ENCODE results near the gene PARD6B.

The PARD6B gene

GRCh38 chr20:50744143-50744792 is 12.9 kb downstream of the PARD6B start:
- TF ChIP-seq CTCF (IDR thresholded peaks at IDR 0.05; ENCODE audit: low read depth, low read length, missing control alignments): no peak
- DNase-seq (ENCODE audit: low read depth): no peak
- H3K4me3 ChIP-seq (ENCODE audit: low read depth, low read length): no peak overlapping the region

GRCh38 chr20:50745634-50746137 is 14.3 kb downstream of the PARD6B start:
- no peak overlapping the region for H3K4me3 ChIP-seq (ENCODE audit: low read depth, low read length)
- no peak for TF ChIP-seq CTCF (IDR thresholded peaks at IDR 0.05; ENCODE audit: low read depth, low read length, missing control alignments)
- no peak for DNase-seq (ENCODE audit: low read depth)

GRCh38 chr20:50746138-50746940 is 15.0 kb downstream of the PARD6B start:
- no peak for DNase-seq (ENCODE audit: low read depth)
- TF ChIP-seq CTCF (IDR thresholded peaks at IDR 0.05; ENCODE audit: low read depth, low read length, missing control alignments): no peak

GRCh38 chr20:50747275-50747674 is 15.9 kb downstream of the PARD6B start:
- no peak for TF ChIP-seq CTCF (IDR thresholded peaks at IDR 0.05; ENCODE audit: low read depth, low read length, missing control alignments)
- no peak overlapping the region for H3K4me3 ChIP-seq (ENCODE audit: low read depth, low read length)
- DNase-seq (ENCODE audit: low read depth): no peak

More at GRCh38 chr20:50746138-50746940, 15.0 kb downstream of the PARD6B start:
- no peak overlapping the region for H3K4me3 ChIP-seq (ENCODE audit: low read depth, low read length)

- DNase-seq (ENCODE audit: low read depth): no peak
- no peak overlapping the region for H3K4me3 ChIP-seq (ENCODE audit: low read depth, low read length)
- no peak for TF ChIP-seq CTCF (IDR thresholded peaks at IDR 0.05; ENCODE audit: low read depth, low read length, missing control alignments)
Measured at GRCh38 chr20:50750145-50750671, 18.8 kb downstream of the PARD6B start.

GRCh38 chr20:50753152-50753551 is 21.8 kb downstream of the PARD6B start:
- DNase-seq (ENCODE audit: low read depth): no peak
- H3K4me3 ChIP-seq (ENCODE audit: low read depth, low read length): no peak overlapping the region
- no peak for TF ChIP-seq CTCF (IDR thresholded peaks at IDR 0.05; ENCODE audit: low read depth, low read length, missing control alignments)

All from GM12864 (cell line).